DOHH2 (cell line): ENCODE measurements around the gene CTNNA2.

ENCODE experiments used
- EZH2phosphoT487 ChIP-seq: fragments of 200-600 bp; sonication (generic); IDR thresholded peaks from 2 replicates; pipeline ENCODE4 v1.6.1; 2017; ENCODE audit warnings: borderline replicate concordance, mild to moderate bottlenecking, antibody characterized with exemption, low read length, moderate library complexity, mixed read lengths
- TF ChIP-seq, protein P1 (sequence below): fragments of 200-600 bp; sonication (generic); IDR thresholded peaks from one replicate; pipeline ENCODE4 v1.5.1; 2014; ENCODE audit warnings: antibody characterized with exemption, mild to moderate bottlenecking, low read depth, low read length; ENCODE audit not compliant: poor library complexity, severe bottlenecking

DNA sequence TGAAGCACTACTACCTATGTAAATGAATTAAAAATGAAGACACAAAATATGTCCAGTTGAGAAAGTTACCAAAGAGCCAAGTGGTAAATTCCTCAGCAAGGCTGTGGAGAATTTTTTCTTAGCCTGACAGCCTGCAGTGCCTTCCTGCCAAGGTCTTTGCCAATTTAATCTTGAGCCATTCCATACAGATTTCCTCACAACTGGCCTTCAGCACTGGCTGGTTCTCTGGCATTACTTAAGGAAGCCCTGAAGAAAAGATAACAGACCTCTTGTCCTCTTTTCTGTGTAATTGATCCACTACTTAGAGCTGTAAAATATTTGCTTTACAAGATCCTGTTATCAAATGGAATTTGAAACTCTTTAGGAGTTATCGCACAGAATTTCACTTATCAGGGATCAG lies 1125.9 kb downstream of the CTNNA2 start:
- TF ChIP-seq, protein P1, sequence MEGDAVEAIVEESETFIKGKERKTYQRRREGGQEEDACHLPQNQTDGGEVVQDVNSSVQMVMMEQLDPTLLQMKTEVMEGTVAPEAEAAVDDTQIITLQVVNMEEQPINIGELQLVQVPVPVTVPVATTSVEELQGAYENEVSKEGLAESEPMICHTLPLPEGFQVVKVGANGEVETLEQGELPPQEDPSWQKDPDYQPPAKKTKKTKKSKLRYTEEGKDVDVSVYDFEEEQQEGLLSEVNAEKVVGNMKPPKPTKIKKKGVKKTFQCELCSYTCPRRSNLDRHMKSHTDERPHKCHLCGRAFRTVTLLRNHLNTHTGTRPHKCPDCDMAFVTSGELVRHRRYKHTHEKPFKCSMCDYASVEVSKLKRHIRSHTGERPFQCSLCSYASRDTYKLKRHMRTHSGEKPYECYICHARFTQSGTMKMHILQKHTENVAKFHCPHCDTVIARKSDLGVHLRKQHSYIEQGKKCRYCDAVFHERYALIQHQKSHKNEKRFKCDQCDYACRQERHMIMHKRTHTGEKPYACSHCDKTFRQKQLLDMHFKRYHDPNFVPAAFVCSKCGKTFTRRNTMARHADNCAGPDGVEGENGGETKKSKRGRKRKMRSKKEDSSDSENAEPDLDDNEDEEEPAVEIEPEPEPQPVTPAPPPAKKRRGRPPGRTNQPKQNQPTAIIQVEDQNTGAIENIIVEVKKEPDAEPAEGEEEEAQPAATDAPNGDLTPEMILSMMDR: no peak
- TF ChIP-seq EZH2phosphoT487: no peak
